G401.6 (cell line): Measurements from ENCODE around the gene HS6ST3.

ENCODE experiments used
- FAIRE-seq: peaks from 2 replicates; lab custom pipeline; 2012; peaks lifted over from hg19 to GRCh38; lab: Jason Lieb, UNC

The HS6ST3 gene

GRCh38 chr13:96844195-96844594 is 754.3 kb downstream of the HS6ST3 start:
- FAIRE-seq, result no peak

- no peak for FAIRE-seq
Measured at GRCh38 chr13:96844616-96845015, 754.7 kb downstream of the HS6ST3 start.

- FAIRE-seq, result no peak
Measured at GRCh38 chr13:96848286-96848685, 758.4 kb downstream of the HS6ST3 start.

- FAIRE-seq, result no peak
Measured at GRCh38 chr13:96849091-96849490, 759.2 kb downstream of the HS6ST3 start.

GRCh38 chr13:96850538-96851145 is 760.7 kb downstream of the HS6ST3 start:
- FAIRE-seq, result no peak

- FAIRE-seq, result no peak
Measured at GRCh38 chr13:96851856-96852445, 762.0 kb downstream of the HS6ST3 start.

- FAIRE-seq, result no peak
Measured at GRCh38 chr13:96858133-96858826, 768.4 kb downstream of the HS6ST3 start.

GRCh38 chr13:96860882-96861281 is 771.0 kb downstream of the HS6ST3 start:
- no peak for FAIRE-seq

- no peak for FAIRE-seq
Measured at GRCh38 chr13:96862093-96862492, 772.2 kb downstream of the HS6ST3 start.

GRCh38 chr13:96862999-96863398 is 773.1 kb downstream of the HS6ST3 start:
- FAIRE-seq, result no peak

GRCh38 chr13:96871469-96871868 is 781.6 kb downstream of the HS6ST3 start:
- FAIRE-seq, result no peak

- no peak for FAIRE-seq
Measured at GRCh38 chr13:96880419-96880818, 790.5 kb downstream of the HS6ST3 start.
